Measurements from ENCODE around the gene FRMPD4.

DNA sequence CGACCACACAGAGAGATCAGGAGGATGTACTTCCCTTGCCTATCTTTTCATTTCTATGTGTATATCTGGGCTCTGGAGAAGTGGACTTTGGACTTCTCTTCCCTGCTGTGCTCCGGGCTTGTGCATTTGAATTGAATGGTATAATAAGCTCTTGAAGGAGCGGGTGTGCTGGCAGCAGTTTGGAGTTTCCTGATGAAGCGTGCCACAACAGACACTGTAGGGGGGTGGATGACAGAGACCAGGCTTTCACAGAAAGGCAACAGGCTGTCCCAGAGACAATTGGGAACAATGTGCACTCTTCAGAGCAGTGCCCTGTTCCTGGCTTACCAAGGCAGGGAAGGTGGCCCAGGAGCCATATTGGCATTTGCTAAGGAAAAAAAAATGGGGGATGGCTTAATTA, 170.1 kb downstream of the FRMPD4 start:
- TF ChIP-seq, protein P1, sequence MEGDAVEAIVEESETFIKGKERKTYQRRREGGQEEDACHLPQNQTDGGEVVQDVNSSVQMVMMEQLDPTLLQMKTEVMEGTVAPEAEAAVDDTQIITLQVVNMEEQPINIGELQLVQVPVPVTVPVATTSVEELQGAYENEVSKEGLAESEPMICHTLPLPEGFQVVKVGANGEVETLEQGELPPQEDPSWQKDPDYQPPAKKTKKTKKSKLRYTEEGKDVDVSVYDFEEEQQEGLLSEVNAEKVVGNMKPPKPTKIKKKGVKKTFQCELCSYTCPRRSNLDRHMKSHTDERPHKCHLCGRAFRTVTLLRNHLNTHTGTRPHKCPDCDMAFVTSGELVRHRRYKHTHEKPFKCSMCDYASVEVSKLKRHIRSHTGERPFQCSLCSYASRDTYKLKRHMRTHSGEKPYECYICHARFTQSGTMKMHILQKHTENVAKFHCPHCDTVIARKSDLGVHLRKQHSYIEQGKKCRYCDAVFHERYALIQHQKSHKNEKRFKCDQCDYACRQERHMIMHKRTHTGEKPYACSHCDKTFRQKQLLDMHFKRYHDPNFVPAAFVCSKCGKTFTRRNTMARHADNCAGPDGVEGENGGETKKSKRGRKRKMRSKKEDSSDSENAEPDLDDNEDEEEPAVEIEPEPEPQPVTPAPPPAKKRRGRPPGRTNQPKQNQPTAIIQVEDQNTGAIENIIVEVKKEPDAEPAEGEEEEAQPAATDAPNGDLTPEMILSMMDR (IDR thresholded peaks at IDR 0.05): no peak
- TF ChIP-seq ZFX (IDR thresholded peaks at IDR 0.05; ENCODE audit: borderline replicate concordance): no peak

All from 22Rv1 (cell line).